ENCODE measurements around the gene PRDM11. TPM values are rescaled to one million over a fixed set of nuclear protein-coding genes. Genes with fewer than 3 reads are reported as not detected.

PRDM11 gene
- total and polyA plus RNA-seq, 4 donors = 0.64 to 6.9 (median 2.8) TPM

DNA sequence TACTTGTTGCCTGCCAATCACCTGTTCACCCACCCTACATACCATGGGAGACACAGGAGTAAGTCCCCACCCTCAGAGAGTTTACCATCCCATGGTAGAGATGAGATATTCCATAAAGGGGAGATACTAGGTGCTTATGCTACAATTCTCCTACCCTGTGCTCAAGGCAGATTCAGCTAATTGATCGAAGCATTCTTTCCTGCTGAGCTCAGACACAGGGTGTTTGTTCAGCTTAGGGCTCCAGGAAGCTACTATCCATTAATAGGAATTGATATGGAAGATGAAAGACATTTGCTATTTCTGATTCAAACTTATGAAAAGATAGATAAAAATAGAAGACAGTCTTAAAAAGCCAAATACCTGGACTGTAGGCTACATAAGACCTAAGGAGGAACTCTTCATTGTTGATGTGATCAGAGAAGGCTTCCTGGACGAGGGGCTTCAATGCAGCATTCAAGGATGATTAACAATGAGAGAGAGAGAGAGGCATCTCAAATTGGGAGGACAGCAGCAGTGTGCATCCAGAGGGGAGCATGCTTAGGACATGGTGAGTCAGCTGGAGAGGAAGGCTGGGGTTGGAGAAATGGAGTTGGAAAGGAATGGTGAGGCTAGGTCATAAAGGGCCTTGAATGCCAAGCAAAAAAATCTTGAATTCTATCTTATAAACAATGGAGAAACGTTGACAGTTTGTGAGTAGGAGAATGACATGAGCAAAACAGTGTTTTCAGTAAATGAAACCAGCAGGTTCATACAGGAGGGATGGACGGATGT, 124.7 kb downstream of the PRDM11 start:
- no peak for DNase-seq (ENCODE audit: low spot score)
- H3K27me3 ChIP-seq (ENCODE audit: control insufficient read depth in 4 of 4, insufficient read depth in 4 of 4, low read length in 3 of 4) = peaks cover 0 to 13% (median 0%) of the 10 kb centered on the region in 4 donors
- no peak overlapping the region for H3K9ac ChIP-seq (ENCODE audit: low read depth in 1 of 2, low read length in 2 of 2)
- no peaks in the 10 kb centered on the region for H3K4me1 ChIP-seq (ENCODE audit: control insufficient read depth in 4 of 4, insufficient read depth in 4 of 4, low read length in 3 of 4)
- no peaks in the 10 kb centered on the region for H3K9me3 ChIP-seq (ENCODE audit: control insufficient read depth in 4 of 4, low read length in 3 of 4)
- 57% methylated on average over 4 of the region's 4 CpGs for WGBS
- H3K4me3 ChIP-seq (ENCODE audit: low read depth in 1 of 3, low read length in 3 of 3) = no peak overlapping the region
- H3K27ac ChIP-seq (ENCODE audit: low read depth in 1 of 2, low read length in 2 of 2) = no peak overlapping the region
- H3K36me3 ChIP-seq (ENCODE audit: control insufficient read depth in 4 of 4, insufficient read depth in 3 of 4, low read depth in 1 of 4, low read length in 3 of 4) = no peaks in the 10 kb centered on the region
- TF ChIP-seq TAF1 (conservative IDR thresholded peaks at IDR 0.05) = no peak
- TF ChIP-seq SP1 (IDR thresholded peaks at IDR 0.05) = no peak

DNA sequence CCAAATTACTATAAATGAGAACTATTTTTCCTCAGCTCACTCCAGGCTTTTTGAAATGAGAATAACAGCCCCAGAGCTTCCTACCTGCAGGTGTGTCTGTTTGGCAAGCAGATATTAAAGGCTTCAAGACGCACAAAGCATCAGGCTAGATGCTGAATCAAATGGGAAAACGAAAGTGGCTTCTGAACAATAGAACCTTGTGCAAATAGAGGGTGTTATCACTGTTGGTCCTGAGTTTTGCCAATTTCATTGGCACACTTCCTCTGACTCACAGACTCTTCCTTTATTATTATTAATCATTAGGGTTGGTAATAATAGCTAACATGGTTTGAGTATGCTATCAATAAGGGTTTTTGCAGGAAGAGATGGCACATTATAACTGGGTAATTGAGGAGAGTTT, 126.3 kb downstream of the PRDM11 start:
- DNase-seq (ENCODE audit: low spot score) = no peak
- H3K27me3 ChIP-seq (ENCODE audit: control insufficient read depth in 4 of 4, insufficient read depth in 4 of 4, low read length in 3 of 4) = peaks cover 0 to 16% (median 0%) of the 10 kb centered on the region in 4 donors

More for the DNA sequence above, 126.3 kb downstream of the PRDM11 start:
- H3K4me3 ChIP-seq (ENCODE audit: low read depth in 1 of 3, low read length in 3 of 3) = no peak overlapping the region
- H3K9ac ChIP-seq (ENCODE audit: low read depth in 1 of 2, low read length in 2 of 2) = no peak overlapping the region
- no peaks in the 10 kb centered on the region for H3K4me1 ChIP-seq (ENCODE audit: control insufficient read depth in 4 of 4, insufficient read depth in 4 of 4, low read length in 3 of 4)
- H3K36me3 ChIP-seq (ENCODE audit: control insufficient read depth in 4 of 4, insufficient read depth in 3 of 4, low read depth in 1 of 4, low read length in 3 of 4) = no peaks in the 10 kb centered on the region
- H3K27ac ChIP-seq (ENCODE audit: low read depth in 1 of 2, low read length in 2 of 2) = no peak overlapping the region
- no peaks in the 10 kb centered on the region for H3K9me3 ChIP-seq (ENCODE audit: control insufficient read depth in 4 of 4, low read length in 3 of 4)
- WGBS = 28% methylated on average over 2 of the region's 2 CpGs
- no peak for TF ChIP-seq SP1 (IDR thresholded peaks at IDR 0.05)
- TF ChIP-seq JUND (IDR thresholded peaks at IDR 0.05) = no peak
- no peak for TF ChIP-seq HNF4G (IDR thresholded peaks at IDR 0.05)
- no peak for TF ChIP-seq FOXA2 (IDR thresholded peaks at IDR 0.05)
- TF ChIP-seq FOXA1 (IDR thresholded peaks at IDR 0.05) = no peak
- no peak for TF ChIP-seq EGR1 (IDR thresholded peaks at IDR 0.05; ENCODE audit: low read depth in 2 of 2)
- TF ChIP-seq, protein P1, sequence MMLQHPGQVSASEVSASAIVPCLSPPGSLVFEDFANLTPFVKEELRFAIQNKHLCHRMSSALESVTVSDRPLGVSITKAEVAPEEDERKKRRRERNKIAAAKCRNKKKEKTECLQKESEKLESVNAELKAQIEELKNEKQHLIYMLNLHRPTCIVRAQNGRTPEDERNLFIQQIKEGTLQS (IDR thresholded peaks at IDR 0.05) = no peak
- TF ChIP-seq, protein P2, sequence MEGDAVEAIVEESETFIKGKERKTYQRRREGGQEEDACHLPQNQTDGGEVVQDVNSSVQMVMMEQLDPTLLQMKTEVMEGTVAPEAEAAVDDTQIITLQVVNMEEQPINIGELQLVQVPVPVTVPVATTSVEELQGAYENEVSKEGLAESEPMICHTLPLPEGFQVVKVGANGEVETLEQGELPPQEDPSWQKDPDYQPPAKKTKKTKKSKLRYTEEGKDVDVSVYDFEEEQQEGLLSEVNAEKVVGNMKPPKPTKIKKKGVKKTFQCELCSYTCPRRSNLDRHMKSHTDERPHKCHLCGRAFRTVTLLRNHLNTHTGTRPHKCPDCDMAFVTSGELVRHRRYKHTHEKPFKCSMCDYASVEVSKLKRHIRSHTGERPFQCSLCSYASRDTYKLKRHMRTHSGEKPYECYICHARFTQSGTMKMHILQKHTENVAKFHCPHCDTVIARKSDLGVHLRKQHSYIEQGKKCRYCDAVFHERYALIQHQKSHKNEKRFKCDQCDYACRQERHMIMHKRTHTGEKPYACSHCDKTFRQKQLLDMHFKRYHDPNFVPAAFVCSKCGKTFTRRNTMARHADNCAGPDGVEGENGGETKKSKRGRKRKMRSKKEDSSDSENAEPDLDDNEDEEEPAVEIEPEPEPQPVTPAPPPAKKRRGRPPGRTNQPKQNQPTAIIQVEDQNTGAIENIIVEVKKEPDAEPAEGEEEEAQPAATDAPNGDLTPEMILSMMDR (IDR thresholded peaks at IDR 0.05; ENCODE audit: low read depth, low read length, missing input control) = no peak
- no peak for TF ChIP-seq TAF1 (conservative IDR thresholded peaks at IDR 0.05)
- TF ChIP-seq RAD21 (IDR thresholded peaks at IDR 0.05) = no peak
- TF ChIP-seq HNF4A (conservative IDR thresholded peaks at IDR 0.05) = no peak
- no peak for TF ChIP-seq NR2F2 (IDR thresholded peaks at IDR 0.05)
- no peak for TF ChIP-seq YY1 (IDR thresholded peaks at IDR 0.05)
- TF ChIP-seq, protein P3, sequence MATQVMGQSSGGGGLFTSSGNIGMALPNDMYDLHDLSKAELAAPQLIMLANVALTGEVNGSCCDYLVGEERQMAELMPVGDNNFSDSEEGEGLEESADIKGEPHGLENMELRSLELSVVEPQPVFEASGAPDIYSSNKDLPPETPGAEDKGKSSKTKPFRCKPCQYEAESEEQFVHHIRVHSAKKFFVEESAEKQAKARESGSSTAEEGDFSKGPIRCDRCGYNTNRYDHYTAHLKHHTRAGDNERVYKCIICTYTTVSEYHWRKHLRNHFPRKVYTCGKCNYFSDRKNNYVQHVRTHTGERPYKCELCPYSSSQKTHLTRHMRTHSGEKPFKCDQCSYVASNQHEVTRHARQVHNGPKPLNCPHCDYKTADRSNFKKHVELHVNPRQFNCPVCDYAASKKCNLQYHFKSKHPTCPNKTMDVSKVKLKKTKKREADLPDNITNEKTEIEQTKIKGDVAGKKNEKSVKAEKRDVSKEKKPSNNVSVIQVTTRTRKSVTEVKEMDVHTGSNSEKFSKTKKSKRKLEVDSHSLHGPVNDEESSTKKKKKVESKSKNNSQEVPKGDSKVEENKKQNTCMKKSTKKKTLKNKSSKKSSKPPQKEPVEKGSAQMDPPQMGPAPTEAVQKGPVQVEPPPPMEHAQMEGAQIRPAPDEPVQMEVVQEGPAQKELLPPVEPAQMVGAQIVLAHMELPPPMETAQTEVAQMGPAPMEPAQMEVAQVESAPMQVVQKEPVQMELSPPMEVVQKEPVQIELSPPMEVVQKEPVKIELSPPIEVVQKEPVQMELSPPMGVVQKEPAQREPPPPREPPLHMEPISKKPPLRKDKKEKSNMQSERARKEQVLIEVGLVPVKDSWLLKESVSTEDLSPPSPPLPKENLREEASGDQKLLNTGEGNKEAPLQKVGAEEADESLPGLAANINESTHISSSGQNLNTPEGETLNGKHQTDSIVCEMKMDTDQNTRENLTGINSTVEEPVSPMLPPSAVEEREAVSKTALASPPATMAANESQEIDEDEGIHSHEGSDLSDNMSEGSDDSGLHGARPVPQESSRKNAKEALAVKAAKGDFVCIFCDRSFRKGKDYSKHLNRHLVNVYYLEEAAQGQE (IDR thresholded peaks at IDR 0.05) = no peak
- TF ChIP-seq, protein P4, sequence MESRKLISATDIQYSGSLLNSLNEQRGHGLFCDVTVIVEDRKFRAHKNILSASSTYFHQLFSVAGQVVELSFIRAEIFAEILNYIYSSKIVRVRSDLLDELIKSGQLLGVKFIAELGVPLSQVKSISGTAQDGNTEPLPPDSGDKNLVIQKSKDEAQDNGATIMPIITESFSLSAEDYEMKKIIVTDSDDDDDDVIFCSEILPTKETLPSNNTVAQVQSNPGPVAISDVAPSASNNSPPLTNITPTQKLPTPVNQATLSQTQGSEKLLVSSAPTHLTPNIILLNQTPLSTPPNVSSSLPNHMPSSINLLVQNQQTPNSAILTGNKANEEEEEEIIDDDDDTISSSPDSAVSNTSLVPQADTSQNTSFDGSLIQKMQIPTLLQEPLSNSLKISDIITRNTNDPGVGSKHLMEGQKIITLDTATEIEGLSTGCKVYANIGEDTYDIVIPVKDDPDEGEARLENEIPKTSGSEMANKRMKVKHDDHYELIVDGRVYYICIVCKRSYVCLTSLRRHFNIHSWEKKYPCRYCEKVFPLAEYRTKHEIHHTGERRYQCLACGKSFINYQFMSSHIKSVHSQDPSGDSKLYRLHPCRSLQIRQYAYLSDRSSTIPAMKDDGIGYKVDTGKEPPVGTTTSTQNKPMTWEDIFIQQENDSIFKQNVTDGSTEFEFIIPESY (IDR thresholded peaks at IDR 0.05) = no peak
- TF ChIP-seq RXRA (IDR thresholded peaks at IDR 0.05) = no peak
- no peak for TF ChIP-seq GABPA (IDR thresholded peaks at IDR 0.05 in 1 of 2, conservative IDR thresholded peaks at IDR 0.05 in 1 of 2)

Data from liver (tissue), 9 donors.